Measurements from ENCODE around the gene GTF3C5.
"Not testable (repeated sequence)": the region's sequence is repeated elsewhere in the genome, so short reads cannot be mapped to it uniquely, and the experiment has no call there.

The GTF3C5 gene, protein sequence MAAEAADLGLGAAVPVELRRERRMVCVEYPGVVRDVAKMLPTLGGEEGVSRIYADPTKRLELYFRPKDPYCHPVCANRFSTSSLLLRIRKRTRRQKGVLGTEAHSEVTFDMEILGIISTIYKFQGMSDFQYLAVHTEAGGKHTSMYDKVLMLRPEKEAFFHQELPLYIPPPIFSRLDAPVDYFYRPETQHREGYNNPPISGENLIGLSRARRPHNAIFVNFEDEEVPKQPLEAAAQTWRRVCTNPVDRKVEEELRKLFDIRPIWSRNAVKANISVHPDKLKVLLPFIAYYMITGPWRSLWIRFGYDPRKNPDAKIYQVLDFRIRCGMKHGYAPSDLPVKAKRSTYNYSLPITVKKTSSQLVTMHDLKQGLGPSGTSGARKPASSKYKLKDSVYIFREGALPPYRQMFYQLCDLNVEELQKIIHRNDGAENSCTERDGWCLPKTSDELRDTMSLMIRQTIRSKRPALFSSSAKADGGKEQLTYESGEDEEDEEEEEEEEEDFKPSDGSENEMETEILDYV

DNA sequence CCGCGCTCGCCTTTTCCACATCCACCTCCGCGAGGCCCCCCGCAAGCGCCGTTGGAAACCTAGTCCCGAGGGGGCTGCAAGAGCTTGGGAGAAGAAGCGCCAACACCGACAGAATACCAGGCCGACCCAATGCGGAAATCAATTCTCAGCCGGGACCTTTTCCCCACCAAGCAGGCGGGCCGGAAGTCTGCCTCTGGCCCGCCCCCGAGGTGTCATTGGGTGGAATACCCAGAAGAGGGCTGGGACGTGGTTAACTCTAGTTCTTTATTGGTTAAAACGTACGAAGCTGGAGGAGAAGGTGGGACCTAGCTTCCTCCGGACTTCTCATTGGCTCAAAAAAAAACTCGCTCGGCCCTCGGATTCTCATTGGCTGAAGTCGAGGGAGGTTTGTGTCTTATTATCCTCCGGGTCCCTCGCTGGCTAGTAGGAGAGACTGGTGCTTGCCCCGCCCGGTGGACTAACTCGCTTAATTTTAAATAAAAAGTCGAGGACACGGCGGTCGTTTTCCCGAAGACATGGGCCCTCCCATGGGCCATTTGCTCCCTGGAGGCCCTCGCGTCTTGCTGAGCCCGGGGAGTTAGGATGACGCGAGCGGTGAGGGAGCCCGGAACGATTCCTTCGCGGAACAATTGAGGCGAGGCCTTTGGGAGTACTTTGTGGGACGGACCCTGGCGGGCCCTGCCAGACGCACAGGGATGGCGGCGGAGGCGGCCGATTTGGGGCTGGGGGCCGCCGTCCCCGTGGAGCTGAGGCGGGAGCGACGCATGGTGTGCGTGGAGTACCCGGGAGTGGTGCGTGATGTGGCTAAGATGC, at the start of gene GTF3C5:
GTF3C5 (plus strand) TSS at position 681 of the 813 bp plus-strand sequence; CDS start at position 696, 15 bp downstream.
- peak; percentile 97 for DNase-seq

DNA sequence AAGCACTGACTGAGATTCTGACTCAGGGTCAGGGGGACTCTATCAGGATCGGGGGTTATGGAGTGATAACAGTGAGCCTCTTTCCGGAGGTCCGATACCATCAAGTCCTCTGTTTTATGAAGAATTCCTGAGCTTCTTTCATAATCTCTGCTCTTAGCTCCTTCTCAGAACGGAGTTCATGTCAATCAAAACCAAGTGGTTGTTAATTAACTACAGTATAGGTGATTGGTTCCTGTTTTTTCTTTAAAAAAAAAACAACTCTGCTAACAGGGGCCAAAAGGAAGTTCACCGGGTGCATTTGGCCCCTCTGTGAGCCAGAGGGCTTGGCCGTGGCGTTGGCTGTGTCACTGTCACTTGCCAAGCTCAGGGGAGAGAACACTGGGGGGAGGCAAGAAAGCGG, 48.3 kb upstream of the GTF3C5 start:
- no peak for DNase-seq

DNA sequence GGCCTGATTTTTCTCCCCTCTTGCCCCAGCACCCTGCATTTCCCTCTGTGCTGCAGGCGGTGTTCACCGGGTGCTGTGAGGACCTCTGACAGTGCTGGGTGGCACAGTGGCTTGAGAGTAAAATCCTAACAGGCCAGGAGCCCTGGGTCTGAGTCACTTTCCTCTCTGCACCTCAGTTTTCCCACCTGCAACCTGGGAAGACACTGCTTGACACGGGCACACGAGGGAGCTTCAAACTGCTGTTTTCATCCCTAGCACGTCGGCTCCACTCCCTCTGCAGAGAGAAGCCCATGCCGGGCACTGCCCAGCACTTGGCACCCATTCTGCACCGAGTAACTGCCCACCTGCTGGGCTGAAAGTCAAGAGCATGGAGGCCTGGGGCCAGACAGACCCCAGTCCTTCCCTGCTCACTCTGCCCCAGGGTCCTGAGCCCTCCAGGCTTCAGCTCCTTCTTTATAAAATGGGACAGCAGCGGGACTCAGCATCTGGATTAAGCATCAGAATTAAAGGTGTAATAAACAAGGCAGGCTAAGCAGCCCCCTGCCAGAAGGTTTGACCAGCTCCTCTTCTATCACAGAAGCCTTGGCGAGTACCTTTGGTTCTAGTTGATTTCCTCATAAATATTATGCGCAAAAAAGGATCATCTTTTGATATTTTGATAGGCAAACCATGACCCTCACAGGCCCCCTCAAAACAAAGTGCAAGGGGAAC, 47.2 kb upstream of the GTF3C5 start:
- no peak for DNase-seq

GRCh38 chr9:132984202-132985070, 46.4 kb upstream of the GTF3C5 start:
- no peak for DNase-seq

DNA sequence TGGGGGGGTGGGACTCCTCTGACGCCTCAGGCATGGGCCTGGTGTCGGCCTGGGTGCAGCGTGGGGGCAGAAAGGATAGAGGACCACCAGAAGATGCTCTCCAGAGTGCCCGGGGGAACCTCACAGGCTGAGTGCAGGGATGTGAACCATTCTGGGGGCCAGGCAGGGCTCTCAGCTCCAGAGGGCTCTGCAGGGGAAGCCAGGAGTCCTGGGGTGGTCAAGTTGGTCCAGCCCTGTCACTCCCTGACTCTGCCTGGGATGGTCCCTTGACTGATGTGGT, 45.8 kb upstream of the GTF3C5 start:
- DNase-seq = no peak

DNA sequence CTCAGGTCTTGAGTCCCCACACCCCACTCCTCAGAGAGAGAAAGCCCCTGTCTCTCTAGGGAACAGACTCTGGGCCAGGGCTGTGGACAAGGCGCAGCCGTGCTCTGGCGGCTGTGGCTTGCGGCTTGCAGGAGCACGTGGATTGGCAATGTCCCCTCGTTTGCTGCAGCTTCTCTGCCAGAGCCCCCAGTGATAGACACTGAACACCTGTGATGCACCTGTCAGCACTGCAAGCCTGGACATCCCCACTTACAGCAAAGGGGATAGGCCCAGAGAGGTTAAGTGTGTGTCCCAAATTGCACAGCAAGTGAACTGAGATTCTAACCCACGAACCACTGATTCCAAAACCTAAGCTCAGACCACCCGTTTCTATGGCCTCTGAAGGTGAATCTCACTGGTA, 45.3 kb upstream of the GTF3C5 start:
- no peak for DNase-seq

- DNase-seq = no peak
Observed at GRCh38 chr9:132986114-132986513, 44.7 kb upstream of the GTF3C5 start.

DNA sequence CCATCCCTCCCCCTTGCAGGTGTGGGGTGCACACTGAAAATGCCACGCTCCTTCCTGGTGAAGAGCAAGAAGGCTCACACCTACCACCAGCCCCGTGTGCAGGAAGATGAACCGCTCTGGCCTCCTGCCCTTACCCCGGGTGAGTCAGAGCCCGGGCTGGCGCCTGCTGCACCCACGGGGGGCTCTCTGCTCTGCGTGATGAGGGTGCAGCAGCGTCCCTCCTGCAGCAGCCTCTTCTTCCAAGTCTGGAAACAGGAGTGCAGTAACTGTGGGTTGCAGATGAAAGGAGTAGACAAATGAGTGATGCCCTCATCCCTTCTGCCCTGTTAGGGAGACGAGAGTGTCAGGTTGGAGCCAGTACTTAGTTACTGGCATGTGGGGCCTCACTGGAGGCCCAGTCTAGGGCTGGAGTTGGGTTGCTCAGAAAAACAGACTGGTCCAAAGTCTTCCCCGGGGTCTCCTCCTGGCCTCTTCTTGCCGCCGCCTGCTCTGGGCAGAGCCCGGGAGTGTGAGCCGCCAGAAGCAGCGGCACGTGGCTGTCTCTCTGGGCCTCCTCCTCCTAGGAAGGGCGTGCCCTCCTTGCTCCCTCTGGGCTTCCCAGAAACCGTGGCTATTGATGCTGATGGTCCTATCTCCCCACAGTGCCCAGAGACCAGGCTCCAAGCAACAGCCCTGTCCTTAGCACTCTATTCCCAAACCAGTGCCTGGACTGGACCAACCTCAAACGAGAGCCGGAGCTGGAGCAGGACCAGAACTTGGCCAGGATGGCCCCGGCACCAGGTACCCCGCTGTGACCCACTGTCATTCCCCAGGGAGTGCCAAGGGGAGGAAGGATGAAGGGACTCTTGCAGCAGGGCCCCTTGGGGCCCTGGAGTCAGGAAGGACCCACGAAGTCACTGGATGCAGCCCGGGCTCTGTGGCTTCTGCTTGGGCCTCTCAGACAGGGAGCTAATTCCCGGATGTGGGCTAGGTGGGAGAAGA, 43.9 kb upstream of the GTF3C5 start:
- no peak for DNase-seq

- no peak for DNase-seq
Observed at GRCh38 chr9:132988244-132989013, 42.4 kb upstream of the GTF3C5 start.

GRCh38 chr9:132989014-132989310, 41.8 kb upstream of the GTF3C5 start:
- no peak for DNase-seq

DNA sequence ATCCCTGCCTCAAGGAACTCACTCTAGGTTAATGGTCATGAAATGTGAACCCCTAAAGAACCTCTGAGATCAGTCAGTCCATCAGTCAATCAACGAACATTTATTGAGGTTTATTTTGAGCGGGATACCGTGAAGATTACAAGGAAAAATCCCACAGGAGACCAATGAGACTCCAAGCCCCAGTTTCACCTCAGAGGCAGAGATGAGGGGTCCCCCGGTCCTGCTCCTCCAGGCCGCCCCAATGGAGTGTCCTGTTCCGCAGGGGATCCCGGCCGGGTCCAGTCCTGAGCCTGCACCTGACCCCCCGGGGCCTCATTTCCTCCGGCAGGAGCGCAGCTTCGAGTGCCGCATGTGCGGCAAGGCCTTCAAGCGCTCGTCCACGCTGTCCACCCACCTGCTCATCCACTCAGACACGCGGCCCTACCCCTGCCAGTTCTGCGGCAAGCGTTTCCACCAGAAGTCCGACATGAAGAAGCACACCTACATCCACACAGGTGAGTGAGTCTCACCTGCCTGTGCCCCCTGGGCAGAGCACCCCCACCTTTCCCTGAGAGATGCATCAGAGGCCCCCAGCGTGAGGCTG, 41.3 kb upstream of the GTF3C5 start:
- DNase-seq = no peak

GRCh38 chr9:132989998-132990557, 40.7 kb upstream of the GTF3C5 start:
- DNase-seq = not testable (repeated sequence)

- DNase-seq = no peak
Observed at GRCh38 chr9:132990781-132991180, 40.0 kb upstream of the GTF3C5 start.

DNA sequence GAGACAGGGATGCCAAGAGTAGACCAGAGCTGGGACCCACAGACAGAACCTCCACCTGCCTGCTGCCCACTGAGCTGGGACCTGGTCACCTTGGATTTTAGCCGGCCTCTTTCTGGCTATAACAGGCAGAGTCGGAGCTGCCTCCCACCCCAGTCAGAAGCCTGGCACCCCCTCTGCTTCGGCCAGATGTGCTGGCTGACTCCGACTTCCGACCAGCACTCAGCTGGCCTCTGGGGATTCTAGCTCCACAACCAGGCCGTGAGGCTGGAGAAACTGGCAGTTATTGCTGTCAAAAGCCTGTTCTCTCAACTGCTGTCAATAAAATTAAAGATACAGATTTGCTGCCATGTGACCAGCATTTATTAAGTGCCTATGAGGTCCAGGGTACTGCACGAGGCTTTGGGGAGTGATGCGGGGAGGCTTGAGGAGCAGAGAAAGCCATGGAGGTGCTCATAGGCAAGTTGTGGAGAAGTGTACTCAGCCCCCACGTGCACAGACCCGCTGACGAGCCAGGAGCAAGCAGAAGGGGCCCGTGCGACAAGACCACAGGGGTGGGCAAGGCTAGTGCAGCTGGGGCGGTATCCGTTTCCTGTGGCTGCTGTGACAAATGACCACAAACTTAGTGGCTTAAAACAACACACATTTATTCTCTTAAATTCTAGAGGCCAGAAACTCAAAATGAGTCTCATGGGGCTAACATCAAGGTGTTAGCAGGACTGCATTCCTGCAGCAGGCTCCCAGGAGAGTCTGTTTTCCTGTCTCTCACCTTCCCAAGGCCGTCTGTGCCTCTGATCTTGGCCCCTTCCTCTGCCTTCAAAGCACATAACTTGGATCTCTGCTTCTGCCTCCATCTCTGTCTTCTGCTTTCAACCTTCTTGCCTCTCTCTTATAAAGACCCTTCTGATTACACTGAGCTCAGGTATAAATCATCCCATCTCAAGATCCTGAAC, 39.2 kb upstream of the GTF3C5 start:
- DNase-seq = no peak

DNA sequence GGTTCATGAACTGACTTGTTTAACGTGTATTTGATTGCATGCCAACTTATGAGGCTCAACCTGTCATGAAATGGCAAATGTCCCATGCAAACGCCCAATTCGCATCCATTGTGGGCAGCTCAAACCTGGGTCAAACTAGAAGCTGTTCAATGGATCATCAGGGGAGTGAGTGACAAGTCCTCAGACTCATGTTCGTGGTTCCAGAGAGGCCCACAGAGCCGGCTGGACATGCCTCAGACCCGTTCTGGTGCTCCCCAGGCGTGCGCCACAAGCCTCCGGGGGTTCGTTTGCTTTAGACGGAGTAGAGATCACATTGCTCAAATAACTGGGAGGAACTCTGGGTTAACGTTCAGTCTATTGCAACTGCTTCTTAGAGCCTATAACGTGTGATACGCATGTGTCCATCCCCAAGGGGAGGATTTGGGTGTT, 37.3 kb upstream of the GTF3C5 start:
- DNase-seq = no peak

DNA sequence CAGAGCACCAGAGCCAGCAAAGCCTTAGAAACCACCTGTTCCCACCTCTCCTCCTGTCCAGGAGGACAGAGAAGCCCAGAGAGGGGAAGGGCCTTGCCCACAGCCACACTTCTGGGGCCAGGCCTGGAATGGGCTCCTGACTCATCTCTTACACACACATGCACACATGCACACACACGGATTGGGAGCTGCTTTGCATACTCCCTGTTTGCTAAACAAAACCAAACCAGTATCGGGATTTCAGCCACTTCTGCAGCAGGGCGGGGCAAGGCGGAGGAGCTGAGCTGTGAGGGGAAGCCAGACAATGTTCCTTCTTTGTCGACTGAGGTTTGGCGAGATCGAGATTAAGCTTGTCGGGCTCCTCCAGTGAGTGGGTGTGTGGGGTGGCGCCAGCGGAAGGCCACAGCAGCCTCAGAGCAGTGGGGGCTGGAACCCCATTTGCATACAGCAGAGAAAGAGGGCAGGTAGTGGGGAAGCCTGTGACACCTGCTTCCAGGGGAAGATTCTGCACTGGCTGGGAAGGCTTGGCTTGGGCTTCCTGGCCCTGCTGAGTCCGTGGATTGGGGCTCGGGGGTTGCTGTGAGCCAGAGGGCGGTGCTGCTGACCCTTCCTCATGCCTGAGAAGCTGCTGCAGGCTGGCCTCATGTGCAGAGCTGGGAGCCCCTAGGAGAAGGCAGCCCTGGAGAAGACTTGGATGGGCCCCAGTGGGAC, 36.2 kb upstream of the GTF3C5 start:
- no peak for DNase-seq

DNA sequence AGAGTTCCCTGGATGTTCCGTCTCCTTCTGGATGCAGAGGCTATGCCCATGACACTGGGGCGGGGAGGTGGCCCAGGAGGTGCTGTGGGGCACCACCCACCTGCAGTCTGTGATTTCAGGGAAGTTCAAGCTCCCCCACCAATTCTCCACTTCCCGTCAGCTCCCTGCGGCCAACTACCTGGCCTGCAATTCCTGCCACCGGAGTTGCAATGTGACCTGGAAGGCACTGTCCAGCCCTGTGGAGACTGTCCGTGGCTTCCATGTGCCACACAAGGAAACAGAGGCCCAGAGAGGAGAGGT, 35.7 kb upstream of the GTF3C5 start:
- no peak for DNase-seq

- no peak for DNase-seq
Observed at GRCh38 chr9:132995879-132996278, 34.9 kb upstream of the GTF3C5 start.
